Measurements from ENCODE around the gene HBS1L.

The HBS1L gene

GRCh38 chr6:134962421-134962820, 92.2 kb downstream of the HBS1L start:
- Histone ChIP-seq H3K27ac (ENCODE audit: insufficient read depth, low read length, poor library complexity, severe bottlenecking) (no peak overlapping the region), H3K27me3 (replicated peaks; ENCODE audit: control insufficient read depth, insufficient read depth, low read length, poor library complexity, severe bottlenecking) (no peaks in the 10 kb centered on the region), H3K9me3 (ENCODE audit: control insufficient read depth, low read length) (no peaks in the 10 kb centered on the region), H3K36me3 (ENCODE audit: control insufficient read depth, insufficient read depth, low read length) (peaks cover 14% of the 10 kb centered on the region), H3K4me3 (ENCODE audit: insufficient read depth, low read depth, low read length, poor library complexity, severe bottlenecking) (no peak overlapping the region), H3K4me1 (ENCODE audit: control insufficient read depth, insufficient read depth, low read length, poor library complexity, severe bottlenecking) (no peaks in the 10 kb centered on the region)
- no peak for DNase-seq

DNA sequence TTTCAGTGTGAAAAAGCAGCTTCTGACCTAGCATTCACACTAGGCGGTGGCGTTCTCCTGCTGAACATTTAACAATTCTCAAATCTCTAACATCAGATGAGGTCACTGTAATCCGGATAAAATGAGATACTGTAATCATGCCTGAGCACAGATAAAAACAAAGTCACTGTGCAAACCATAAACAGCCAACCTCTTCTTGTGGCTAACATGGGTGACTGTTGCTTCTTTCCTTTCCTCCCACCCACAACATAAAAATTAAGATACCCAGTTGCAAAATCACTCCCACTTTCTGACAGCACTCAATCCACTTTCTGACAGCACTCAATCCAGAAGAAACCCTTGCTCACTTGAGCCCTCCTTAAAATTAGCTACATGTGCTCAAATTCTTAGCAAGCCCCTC, 93.3 kb downstream of the HBS1L start:
- Histone ChIP-seq H3K36me3 (ENCODE audit: control insufficient read depth, insufficient read depth, low read length) (peaks cover 14% of the 10 kb centered on the region), H3K27ac (ENCODE audit: insufficient read depth, low read length, poor library complexity, severe bottlenecking) (no peak overlapping the region), H3K27me3 (replicated peaks; ENCODE audit: control insufficient read depth, insufficient read depth, low read length, poor library complexity, severe bottlenecking) (no peaks in the 10 kb centered on the region), H3K9me3 (ENCODE audit: control insufficient read depth, low read length) (no peaks in the 10 kb centered on the region), H3K4me1 (ENCODE audit: control insufficient read depth, insufficient read depth, low read length, poor library complexity, severe bottlenecking) (no peaks in the 10 kb centered on the region), H3K4me3 (ENCODE audit: insufficient read depth, low read depth, low read length, poor library complexity, severe bottlenecking) (no peak overlapping the region)
- no peak for DNase-seq

GRCh38 chr6:134959603-134960002, 95.0 kb downstream of the HBS1L start:
- no peak overlapping the region for H3K4me3 ChIP-seq (ENCODE audit: insufficient read depth, low read depth, low read length, poor library complexity, severe bottlenecking)
- H3K27me3 ChIP-seq (replicated peaks; ENCODE audit: control insufficient read depth, insufficient read depth, low read length, poor library complexity, severe bottlenecking): no peaks in the 10 kb centered on the region
- no peaks in the 10 kb centered on the region for H3K9me3 ChIP-seq (ENCODE audit: control insufficient read depth, low read length)
- H3K36me3 ChIP-seq (ENCODE audit: control insufficient read depth, insufficient read depth, low read length): peaks cover 10% of the 10 kb centered on the region
- no peaks in the 10 kb centered on the region for H3K4me1 ChIP-seq (ENCODE audit: control insufficient read depth, insufficient read depth, low read length, poor library complexity, severe bottlenecking)
- no peak overlapping the region for H3K27ac ChIP-seq (ENCODE audit: insufficient read depth, low read length, poor library complexity, severe bottlenecking)
- no peak for DNase-seq

DNA sequence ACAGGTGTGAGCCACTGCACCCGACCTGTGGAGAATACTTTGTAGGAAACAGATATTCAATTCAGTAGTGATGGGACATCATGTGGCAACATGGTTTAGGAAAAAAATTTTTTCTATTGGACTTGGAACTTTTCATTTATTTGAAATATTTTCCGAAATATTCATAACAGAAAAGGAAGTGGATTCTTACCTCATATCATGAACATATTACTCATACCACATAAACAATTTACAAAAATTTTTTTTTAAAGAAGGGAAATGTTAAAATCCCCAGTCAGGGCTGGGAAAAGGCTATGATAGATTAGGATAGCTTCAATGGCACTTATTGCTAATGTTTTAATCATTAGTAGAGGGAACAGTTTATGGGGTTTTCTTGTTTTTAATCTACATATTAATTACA, 97.9 kb downstream of the HBS1L start:
- DNase-seq: no peak
- H3K36me3 ChIP-seq (ENCODE audit: control insufficient read depth, insufficient read depth, low read length): no peaks in the 10 kb centered on the region
- H3K27ac ChIP-seq (ENCODE audit: insufficient read depth, low read length, poor library complexity, severe bottlenecking): no peak overlapping the region
- no peak overlapping the region for H3K4me3 ChIP-seq (ENCODE audit: insufficient read depth, low read depth, low read length, poor library complexity, severe bottlenecking)
- H3K9me3 ChIP-seq (ENCODE audit: control insufficient read depth, low read length): no peaks in the 10 kb centered on the region
- no peaks in the 10 kb centered on the region for H3K4me1 ChIP-seq (ENCODE audit: control insufficient read depth, insufficient read depth, low read length, poor library complexity, severe bottlenecking)
- no peaks in the 10 kb centered on the region for H3K27me3 ChIP-seq (replicated peaks; ENCODE audit: control insufficient read depth, insufficient read depth, low read length, poor library complexity, severe bottlenecking)

- H3K9me3 ChIP-seq (ENCODE audit: control insufficient read depth, low read length): no peaks in the 10 kb centered on the region
- no peak for DNase-seq
Measured at GRCh38 chr6:134956032-134956431, 98.6 kb downstream of the HBS1L start.

DNA sequence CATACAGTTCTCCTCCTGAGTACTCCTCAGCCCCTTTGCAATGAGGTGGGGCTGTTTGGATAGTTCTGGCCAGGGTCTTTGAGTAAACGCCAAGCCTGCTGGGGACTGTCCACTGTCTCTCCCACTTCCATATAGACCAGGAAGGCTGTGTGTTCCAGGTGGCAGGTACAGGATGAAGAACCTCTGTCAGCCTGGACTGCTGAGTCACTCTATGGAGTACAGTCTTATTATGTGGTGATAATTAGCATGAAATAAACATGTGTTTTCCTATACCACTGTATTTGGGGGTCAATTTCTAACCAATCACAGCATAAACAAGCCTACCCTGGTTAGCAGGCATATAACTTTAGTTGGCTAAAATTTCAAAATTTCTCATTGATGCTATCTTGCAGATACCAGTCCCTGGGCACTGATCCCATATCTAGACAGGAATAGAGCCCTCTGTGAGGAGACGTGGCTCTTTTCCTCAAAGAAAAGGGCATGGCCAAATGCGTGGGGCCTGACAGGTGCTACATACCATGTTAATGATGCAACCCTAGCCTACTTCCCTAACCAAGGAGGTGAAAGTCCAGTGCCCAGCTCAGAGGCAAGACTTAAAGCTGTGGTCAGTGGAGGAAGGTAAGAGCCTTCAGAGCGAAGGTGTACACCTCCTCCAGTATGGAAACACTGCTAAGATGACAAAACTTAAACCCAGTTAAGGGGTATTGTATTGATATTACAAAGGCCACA, 100.2 kb downstream of the HBS1L start:
- no peak for DNase-seq
- no peaks in the 10 kb centered on the region for H3K36me3 ChIP-seq (ENCODE audit: control insufficient read depth, insufficient read depth, low read length)

More at GRCh38 chr6:134956032-134956431, 98.6 kb downstream of the HBS1L start:
- Histone ChIP-seq H3K4me3 (ENCODE audit: insufficient read depth, low read depth, low read length, poor library complexity, severe bottlenecking) (no peak overlapping the region), H3K36me3 (ENCODE audit: control insufficient read depth, insufficient read depth, low read length) (no peaks in the 10 kb centered on the region), H3K4me1 (ENCODE audit: control insufficient read depth, insufficient read depth, low read length, poor library complexity, severe bottlenecking) (no peaks in the 10 kb centered on the region), H3K27ac (ENCODE audit: insufficient read depth, low read length, poor library complexity, severe bottlenecking) (no peak overlapping the region), H3K27me3 (replicated peaks; ENCODE audit: control insufficient read depth, insufficient read depth, low read length, poor library complexity, severe bottlenecking) (no peaks in the 10 kb centered on the region)

GRCh38 chr6:134951494-134952263, 102.9 kb downstream of the HBS1L start:
- H3K36me3 ChIP-seq (ENCODE audit: control insufficient read depth, insufficient read depth, low read length): no peaks in the 10 kb centered on the region
- no peaks in the 10 kb centered on the region for H3K27me3 ChIP-seq (replicated peaks; ENCODE audit: control insufficient read depth, insufficient read depth, low read length, poor library complexity, severe bottlenecking)
- no peaks in the 10 kb centered on the region for H3K9me3 ChIP-seq (ENCODE audit: control insufficient read depth, low read length)
- no peak overlapping the region for H3K4me3 ChIP-seq (ENCODE audit: insufficient read depth, low read depth, low read length, poor library complexity, severe bottlenecking)
- no peak for DNase-seq
- no peak overlapping the region for H3K27ac ChIP-seq (ENCODE audit: insufficient read depth, low read length, poor library complexity, severe bottlenecking)
- H3K4me1 ChIP-seq (ENCODE audit: control insufficient read depth, insufficient read depth, low read length, poor library complexity, severe bottlenecking): no peaks in the 10 kb centered on the region

More for the DNA sequence above, 100.2 kb downstream of the HBS1L start:
- Histone ChIP-seq H3K27ac (ENCODE audit: insufficient read depth, low read length, poor library complexity, severe bottlenecking) (no peak overlapping the region), H3K4me1 (ENCODE audit: control insufficient read depth, insufficient read depth, low read length, poor library complexity, severe bottlenecking) (no peaks in the 10 kb centered on the region), H3K4me3 (ENCODE audit: insufficient read depth, low read depth, low read length, poor library complexity, severe bottlenecking) (no peak overlapping the region), H3K27me3 (replicated peaks; ENCODE audit: control insufficient read depth, insufficient read depth, low read length, poor library complexity, severe bottlenecking) (no peaks in the 10 kb centered on the region), H3K9me3 (ENCODE audit: control insufficient read depth, low read length) (no peaks in the 10 kb centered on the region)

DNA sequence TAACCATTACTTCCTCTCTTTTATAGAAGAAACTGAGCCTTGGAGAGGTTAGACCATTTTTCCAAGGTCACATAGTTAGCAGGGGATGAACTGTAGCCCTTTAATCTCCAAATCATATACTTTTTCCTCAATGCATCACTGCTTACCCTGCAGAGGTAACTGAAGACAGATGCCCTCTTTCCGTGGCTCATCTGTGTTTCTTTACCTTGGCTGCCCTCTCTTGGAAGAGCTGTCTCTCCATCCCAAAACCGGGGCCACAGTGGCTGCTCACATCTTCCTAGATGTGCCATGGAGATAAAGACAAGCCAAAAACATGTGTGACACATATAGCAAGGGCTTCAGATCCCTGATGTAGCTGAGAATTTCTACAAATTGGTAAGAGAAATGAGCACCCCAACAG, 104.1 kb downstream of the HBS1L start:
- H3K36me3 ChIP-seq (ENCODE audit: control insufficient read depth, insufficient read depth, low read length): no peaks in the 10 kb centered on the region
- no peak for DNase-seq
- no peaks in the 10 kb centered on the region for H3K9me3 ChIP-seq (ENCODE audit: control insufficient read depth, low read length)
- H3K4me3 ChIP-seq (ENCODE audit: insufficient read depth, low read depth, low read length, poor library complexity, severe bottlenecking): no peak overlapping the region
- no peaks in the 10 kb centered on the region for H3K4me1 ChIP-seq (ENCODE audit: control insufficient read depth, insufficient read depth, low read length, poor library complexity, severe bottlenecking)
- H3K27ac ChIP-seq (ENCODE audit: insufficient read depth, low read length, poor library complexity, severe bottlenecking): no peak overlapping the region
- no peaks in the 10 kb centered on the region for H3K27me3 ChIP-seq (replicated peaks; ENCODE audit: control insufficient read depth, insufficient read depth, low read length, poor library complexity, severe bottlenecking)

DNA sequence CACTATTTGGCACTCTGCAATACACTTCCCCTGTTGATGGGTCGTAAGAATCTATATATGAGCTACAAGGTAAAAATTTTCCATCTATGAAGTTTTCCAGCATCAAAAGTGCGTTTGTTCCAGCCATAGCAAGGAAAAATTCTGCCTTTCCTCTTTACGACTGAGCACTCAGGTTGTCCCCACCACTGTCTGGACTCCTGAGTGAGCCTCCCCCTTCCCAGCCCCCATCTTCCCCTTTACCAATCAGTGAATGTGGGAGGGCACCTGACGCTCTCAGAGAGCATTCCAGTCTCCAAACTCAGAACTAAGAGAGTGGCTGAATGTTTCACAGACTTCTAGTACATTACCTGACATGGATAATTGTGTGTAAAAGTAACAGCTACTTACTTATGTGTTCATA, 104.7 kb downstream of the HBS1L start, which contains the start of gene ALDH8A1:
Gene ALDH8A1 (minus strand): TSS at position 175 of the 400 bp plus-strand sequence. CDS start 48 bp downstream, at position 127.
- Histone ChIP-seq H3K9me3 (ENCODE audit: control insufficient read depth, low read length) (no peaks in the 10 kb centered on the region), H3K36me3 (ENCODE audit: control insufficient read depth, insufficient read depth, low read length) (no peaks in the 10 kb centered on the region), H3K27me3 (replicated peaks; ENCODE audit: control insufficient read depth, insufficient read depth, low read length, poor library complexity, severe bottlenecking) (no peaks in the 10 kb centered on the region), H3K27ac (ENCODE audit: insufficient read depth, low read length, poor library complexity, severe bottlenecking) (no peak within 1 kb of the TSS), H3K4me1 (ENCODE audit: control insufficient read depth, insufficient read depth, low read length, poor library complexity, severe bottlenecking) (no peaks in the 10 kb centered on the region), H3K4me3 (ENCODE audit: insufficient read depth, low read depth, low read length, poor library complexity, severe bottlenecking) (no peak within 1 kb of the TSS)
- DNase-seq: no peak

DNA sequence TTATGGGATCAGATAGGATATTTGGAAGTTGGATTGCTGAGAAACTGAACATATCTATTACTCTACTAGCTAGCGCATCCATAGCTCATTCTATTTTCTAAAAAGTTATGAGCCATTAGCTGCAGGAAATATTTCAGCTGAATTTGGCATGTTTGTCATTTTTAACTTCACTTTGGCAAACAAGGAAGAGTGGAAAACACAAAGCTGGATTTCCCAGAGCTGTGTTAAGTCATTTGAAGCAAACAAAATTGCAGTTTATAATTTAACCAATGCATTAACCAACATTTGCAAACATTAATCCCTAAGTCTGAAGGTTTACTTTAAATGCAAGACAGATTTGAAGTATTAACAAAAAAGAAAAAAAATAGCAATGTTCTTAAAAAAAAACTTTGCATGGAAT, 105.9 kb downstream of the HBS1L start:
- Histone ChIP-seq H3K36me3 (ENCODE audit: control insufficient read depth, insufficient read depth, low read length) (no peaks in the 10 kb centered on the region), H3K27ac (ENCODE audit: insufficient read depth, low read length, poor library complexity, severe bottlenecking) (no peak overlapping the region), H3K27me3 (replicated peaks; ENCODE audit: control insufficient read depth, insufficient read depth, low read length, poor library complexity, severe bottlenecking) (no peaks in the 10 kb centered on the region), H3K9me3 (ENCODE audit: control insufficient read depth, low read length) (no peaks in the 10 kb centered on the region), H3K4me3 (ENCODE audit: insufficient read depth, low read depth, low read length, poor library complexity, severe bottlenecking) (no peak overlapping the region), H3K4me1 (ENCODE audit: control insufficient read depth, insufficient read depth, low read length, poor library complexity, severe bottlenecking) (no peaks in the 10 kb centered on the region)
- DNase-seq: no peak

Measured in effector memory CD4-positive, alpha-beta T cell (primary cell).